RCC 7860 (cell line): ENCODE results near the gene TSFM.
A peak's percentile ranks its signal among the peaks of the same experiment; 100 is the strongest.
"Not testable (repeated sequence)": the region's sequence is repeated elsewhere in the genome, so short reads cannot be mapped to it uniquely, and the experiment has no call there.

ENCODE experiments used
- DNase-seq: peaks from one replicate; pipeline ENCODE4 v3.0.0-alpha.2; 2015; ENCODE audit warnings: low spot score
- FAIRE-seq: peaks from 2 replicates; lab custom pipeline; 2012; peaks lifted over from hg19 to GRCh38; lab: Jason Lieb, UNC

TSFM gene

GRCh38 chr12:57762463-57762862, 20.1 kb upstream of the TSFM start:
- DNase-seq: no peak
- no peak for FAIRE-seq

- DNase-seq (no peak), FAIRE-seq (no peak)
Measured at GRCh38 chr12:57763881-57764661, 18.5 kb upstream of the TSFM start.

GRCh38 chr12:57764662-57765002, 18.0 kb upstream of the TSFM start:
- no peak for DNase-seq

GRCh38 chr12:57765003-57765697, 17.4 kb upstream of the TSFM start:
- DNase-seq: no peak
- no peak for FAIRE-seq

More at GRCh38 chr12:57764662-57765002, 18.0 kb upstream of the TSFM start:
- no peak for FAIRE-seq

GRCh38 chr12:57765698-57766463, 16.7 kb upstream of the TSFM start:
- FAIRE-seq (no peak), DNase-seq (no peak)

- FAIRE-seq (no peak), DNase-seq (no peak)
Measured at GRCh38 chr12:57766464-57767304, 15.9 kb upstream of the TSFM start, which contains the start of gene CYP27B1. Gene CYP27B1, minus strand, starts transcription at chr12:57767078. Its CDS starts 37 bp downstream, at chr12:57767041.

- FAIRE-seq (no peak), DNase-seq (no peak)
Measured at GRCh38 chr12:57767305-57767698, 15.3 kb upstream of the TSFM start.

- FAIRE-seq (no peak), DNase-seq (no peak)
Measured at GRCh38 chr12:57767876-57768275, 14.7 kb upstream of the TSFM start.

GRCh38 chr12:57769594-57769993, 13.0 kb upstream of the TSFM start:
- no peak for FAIRE-seq

GRCh38 chr12:57770734-57771133, 11.9 kb upstream of the TSFM start:
- no peak for FAIRE-seq
- DNase-seq: peak; percentile 17

More at GRCh38 chr12:57769594-57769993, 13.0 kb upstream of the TSFM start:
- DNase-seq: no peak

- peak; percentile 66 for DNase-seq
- no peak for FAIRE-seq
Measured at GRCh38 chr12:57771236-57771872, 11.2 kb upstream of the TSFM start.

GRCh38 chr12:57771873-57772428, 10.6 kb upstream of the TSFM start, which contains the start of gene METTL1:
Gene METTL1, minus strand, starts transcription at chr12:57772105. Its CDS starts 22 bp downstream, at chr12:57772083.
- DNase-seq: peak; percentile 87
- FAIRE-seq: no peak

- FAIRE-seq (no peak), DNase-seq (peak; percentile 47)
Measured at GRCh38 chr12:57772429-57773322, 9.9 kb upstream of the TSFM start, which contains the start of gene EEF1AKMT3. Gene EEF1AKMT3, plus strand, starts transcription at chr12:57772614. Its CDS starts 111 bp downstream, at chr12:57772725.

GRCh38 chr12:57774634-57775033, 8.0 kb upstream of the TSFM start:
- FAIRE-seq, DNase-seq: not testable (repeated sequence)

- DNase-seq (no peak), FAIRE-seq (no peak)
Measured at GRCh38 chr12:57775044-57775443, 7.5 kb upstream of the TSFM start.

GRCh38 chr12:57775563-57776246, 6.9 kb upstream of the TSFM start:
- DNase-seq (no peak), FAIRE-seq (no peak)

- DNase-seq (no peak), FAIRE-seq (no peak)
Measured at GRCh38 chr12:57776247-57776587, 6.4 kb upstream of the TSFM start.

- DNase-seq (no peak), FAIRE-seq (no peak)
Measured at GRCh38 chr12:57777367-57777766, 5.2 kb upstream of the TSFM start.
